Vagina (tissue), 2 donors: ENCODE measurements around the gene ABCC3.

Source experiments
- POLR2A ChIP-seq, 2 donors: fragments of 450-650 bp; IDR thresholded peaks; one replicate each; pipeline ENCODE4 v1.6.1; 2017; ENCODE audit warnings: antibody characterized with exemption in 2 of 2, mild to moderate bottlenecking in 2 of 2, moderate library complexity in 2 of 2
- TF ChIP-seq, protein P1 (sequence below), 3 experiments: fragments of 450-650 bp in 2 of 3; fragments of 200-600 bp in 1 of 3; sonication (generic) in 1 of 3; IDR thresholded peaks; one replicate each; pipeline ENCODE4 v1.5.1; 2017 to 2019; ENCODE audit warnings: antibody characterized with exemption in 3 of 3, mild to moderate bottlenecking in 2 of 3, moderate library complexity in 2 of 3

DNA sequence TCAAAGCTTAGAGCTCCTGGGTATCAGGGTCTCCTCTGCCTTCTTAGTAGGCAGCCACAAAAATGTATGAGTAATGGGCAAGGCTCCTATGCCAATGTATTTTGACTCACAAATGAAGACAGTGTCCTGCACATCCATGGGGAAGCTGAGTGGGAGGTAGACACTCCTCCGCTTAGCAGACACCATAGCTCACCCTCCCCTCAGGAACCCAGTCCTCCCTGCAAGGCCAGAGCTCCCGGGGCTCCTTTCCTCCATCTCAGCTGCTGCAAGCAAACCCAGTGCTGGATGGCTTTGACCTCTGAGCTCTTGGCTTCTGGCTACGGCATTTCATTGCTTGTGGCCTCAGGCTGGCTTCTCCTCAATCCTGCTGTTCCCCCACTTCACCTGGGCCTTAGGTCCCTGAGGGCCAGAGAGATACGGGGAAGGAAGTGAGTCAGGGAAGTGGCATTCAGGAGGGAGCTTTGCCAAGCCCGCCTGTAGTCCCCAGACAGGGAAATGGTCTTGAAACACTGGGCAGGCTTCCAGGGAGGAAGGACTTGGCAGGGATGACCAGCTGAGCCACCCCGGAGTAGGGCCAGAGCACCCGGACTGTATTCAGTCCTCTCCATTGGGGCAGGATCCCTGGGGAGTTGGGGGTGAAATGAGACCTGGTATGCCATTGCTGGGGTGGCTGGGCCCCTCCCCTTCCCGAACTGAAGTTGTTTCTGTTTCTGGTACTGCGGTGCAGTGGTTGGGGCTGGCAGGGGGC lies 4.5 kb downstream of the ABCC3 start:
- TF ChIP-seq, protein P1, sequence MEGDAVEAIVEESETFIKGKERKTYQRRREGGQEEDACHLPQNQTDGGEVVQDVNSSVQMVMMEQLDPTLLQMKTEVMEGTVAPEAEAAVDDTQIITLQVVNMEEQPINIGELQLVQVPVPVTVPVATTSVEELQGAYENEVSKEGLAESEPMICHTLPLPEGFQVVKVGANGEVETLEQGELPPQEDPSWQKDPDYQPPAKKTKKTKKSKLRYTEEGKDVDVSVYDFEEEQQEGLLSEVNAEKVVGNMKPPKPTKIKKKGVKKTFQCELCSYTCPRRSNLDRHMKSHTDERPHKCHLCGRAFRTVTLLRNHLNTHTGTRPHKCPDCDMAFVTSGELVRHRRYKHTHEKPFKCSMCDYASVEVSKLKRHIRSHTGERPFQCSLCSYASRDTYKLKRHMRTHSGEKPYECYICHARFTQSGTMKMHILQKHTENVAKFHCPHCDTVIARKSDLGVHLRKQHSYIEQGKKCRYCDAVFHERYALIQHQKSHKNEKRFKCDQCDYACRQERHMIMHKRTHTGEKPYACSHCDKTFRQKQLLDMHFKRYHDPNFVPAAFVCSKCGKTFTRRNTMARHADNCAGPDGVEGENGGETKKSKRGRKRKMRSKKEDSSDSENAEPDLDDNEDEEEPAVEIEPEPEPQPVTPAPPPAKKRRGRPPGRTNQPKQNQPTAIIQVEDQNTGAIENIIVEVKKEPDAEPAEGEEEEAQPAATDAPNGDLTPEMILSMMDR (IDR thresholded peaks at IDR 0.05), result no peak
- TF ChIP-seq POLR2A (IDR thresholded peaks at IDR 0.05), result no peak
